ENCODE results near the gene SMIM45.

SMIM45 gene

DNA sequence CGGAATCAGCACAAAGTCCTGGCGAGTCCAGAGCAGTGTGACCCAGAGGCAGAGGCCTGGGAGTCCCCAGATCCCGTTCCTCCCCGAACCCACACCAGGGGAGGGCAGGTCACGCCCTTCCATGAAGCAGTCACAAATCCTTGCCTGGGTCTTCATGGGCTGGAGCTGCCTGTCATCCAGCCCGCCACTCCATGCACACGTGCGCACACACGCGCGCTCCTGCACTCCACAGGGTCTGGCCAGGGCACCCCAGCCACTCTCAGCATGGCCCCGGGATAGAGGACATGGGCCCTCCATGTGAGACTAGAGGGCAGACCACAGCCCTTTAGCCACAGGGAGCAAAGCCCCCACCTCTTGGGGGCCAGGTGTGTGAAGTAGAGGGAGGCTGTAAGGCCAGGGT, 19.6 kb upstream of the SMIM45 start:
- no peaks in the 10 kb centered on the region for H3K4me1 Mint-ChIP-seq (ENCODE audit: unreplicated experiment)
- H3K9me3 Mint-ChIP-seq, result no peaks in the 10 kb centered on the region
- H3K36me3 Mint-ChIP-seq, result no peaks in the 10 kb centered on the region
- TF ChIP-seq, protein P1, sequence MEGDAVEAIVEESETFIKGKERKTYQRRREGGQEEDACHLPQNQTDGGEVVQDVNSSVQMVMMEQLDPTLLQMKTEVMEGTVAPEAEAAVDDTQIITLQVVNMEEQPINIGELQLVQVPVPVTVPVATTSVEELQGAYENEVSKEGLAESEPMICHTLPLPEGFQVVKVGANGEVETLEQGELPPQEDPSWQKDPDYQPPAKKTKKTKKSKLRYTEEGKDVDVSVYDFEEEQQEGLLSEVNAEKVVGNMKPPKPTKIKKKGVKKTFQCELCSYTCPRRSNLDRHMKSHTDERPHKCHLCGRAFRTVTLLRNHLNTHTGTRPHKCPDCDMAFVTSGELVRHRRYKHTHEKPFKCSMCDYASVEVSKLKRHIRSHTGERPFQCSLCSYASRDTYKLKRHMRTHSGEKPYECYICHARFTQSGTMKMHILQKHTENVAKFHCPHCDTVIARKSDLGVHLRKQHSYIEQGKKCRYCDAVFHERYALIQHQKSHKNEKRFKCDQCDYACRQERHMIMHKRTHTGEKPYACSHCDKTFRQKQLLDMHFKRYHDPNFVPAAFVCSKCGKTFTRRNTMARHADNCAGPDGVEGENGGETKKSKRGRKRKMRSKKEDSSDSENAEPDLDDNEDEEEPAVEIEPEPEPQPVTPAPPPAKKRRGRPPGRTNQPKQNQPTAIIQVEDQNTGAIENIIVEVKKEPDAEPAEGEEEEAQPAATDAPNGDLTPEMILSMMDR (conservative IDR thresholded peaks at IDR 0.05), result no peak
- no peak overlapping the region for H3K4me3 Mint-ChIP-seq
- H3K27ac Mint-ChIP-seq, result no peak overlapping the region
- DNase-seq (ENCODE audit: extremely low spot score, unreplicated experiment), result no peak
- H3K27me3 Mint-ChIP-seq, result peaks cover 9% of the 10 kb centered on the region

DNA sequence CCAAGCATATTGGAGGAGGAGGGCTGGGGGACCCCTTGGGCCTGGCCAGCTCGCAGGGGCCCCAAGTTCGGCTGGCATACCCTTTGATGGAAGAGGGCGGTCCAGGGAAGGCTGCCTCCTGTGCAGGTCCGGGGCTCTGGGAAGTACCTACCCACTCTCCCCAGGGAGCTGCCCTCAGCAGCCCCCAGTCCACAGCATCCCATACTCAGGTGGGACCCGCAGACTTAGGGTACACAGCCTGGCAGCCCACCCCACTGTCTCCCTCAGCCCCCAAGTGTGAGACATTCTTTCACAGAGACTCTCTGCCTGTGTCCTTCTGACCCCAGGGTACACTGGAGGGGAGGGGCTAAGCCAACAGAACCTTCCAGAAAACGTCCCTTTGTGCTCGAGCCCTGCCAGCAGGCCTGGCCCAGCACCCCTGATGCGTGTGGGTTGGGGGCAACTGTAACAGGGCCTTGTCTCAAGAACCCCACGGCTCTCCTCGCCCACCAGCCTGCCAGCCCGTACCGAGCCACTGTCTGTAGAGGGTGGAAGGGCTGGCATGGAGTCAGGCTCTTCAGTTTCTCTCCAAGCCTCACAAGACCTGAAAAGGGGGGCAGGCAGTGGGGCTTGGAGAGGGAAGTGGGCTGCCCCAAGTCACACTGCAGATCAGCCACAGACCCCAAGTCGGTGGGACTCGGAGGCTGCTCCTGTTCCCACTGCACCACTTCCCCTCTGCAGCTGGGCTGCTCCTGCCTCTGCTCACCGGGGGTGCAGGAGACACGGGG, 18.4 kb upstream of the SMIM45 start:
- TF ChIP-seq, protein P1 (conservative IDR thresholded peaks at IDR 0.05), result no peak
- Mint-ChIP-seq H3K27ac (no peak overlapping the region), H3K27me3 (no peaks in the 10 kb centered on the region), H3K9me3 (no peaks in the 10 kb centered on the region), H3K4me3 (no peak overlapping the region), H3K4me1 (ENCODE audit: unreplicated experiment) (no peaks in the 10 kb centered on the region), H3K36me3 (no peaks in the 10 kb centered on the region)
- no peak for DNase-seq (ENCODE audit: extremely low spot score, unreplicated experiment)

DNA sequence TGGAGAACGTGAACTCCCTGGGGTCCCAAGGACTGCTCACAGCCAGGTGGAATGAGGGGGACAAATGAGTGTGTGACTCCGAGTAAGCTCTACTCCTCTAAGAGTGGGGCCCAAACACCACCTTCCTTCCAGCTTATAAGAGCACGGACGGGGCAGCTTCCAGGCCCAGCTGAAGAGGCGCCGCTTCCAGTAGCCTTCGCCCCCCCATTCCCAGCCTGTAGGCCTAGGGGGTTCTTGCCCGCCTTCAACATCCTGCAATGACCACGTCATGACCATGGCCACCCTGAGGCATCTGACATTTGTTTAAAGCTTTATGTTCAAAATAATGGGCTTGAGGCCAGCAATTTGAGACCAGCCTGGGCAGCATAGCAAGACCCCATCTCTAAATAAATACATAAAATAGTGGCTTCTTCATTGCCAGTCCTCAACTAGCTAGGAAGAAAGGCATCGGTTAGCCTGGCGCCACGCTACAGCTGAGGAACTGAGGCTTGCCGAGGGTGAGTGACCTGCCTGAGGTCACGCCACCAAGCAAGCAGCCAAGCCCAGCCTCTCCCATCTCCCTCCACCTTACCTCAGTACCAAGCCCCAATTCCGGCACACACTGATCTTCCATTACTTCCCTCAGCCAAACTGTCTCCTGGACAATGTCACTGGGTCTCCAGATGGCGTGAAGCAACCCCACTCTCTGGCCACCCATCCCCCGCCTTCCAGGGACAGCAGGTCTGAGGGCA, 17.5 kb upstream of the SMIM45 start:
- H3K36me3 Mint-ChIP-seq, result no peaks in the 10 kb centered on the region
- TF ChIP-seq, protein P1 (conservative IDR thresholded peaks at IDR 0.05), result no peak
- no peak overlapping the region for H3K4me3 Mint-ChIP-seq

DNA sequence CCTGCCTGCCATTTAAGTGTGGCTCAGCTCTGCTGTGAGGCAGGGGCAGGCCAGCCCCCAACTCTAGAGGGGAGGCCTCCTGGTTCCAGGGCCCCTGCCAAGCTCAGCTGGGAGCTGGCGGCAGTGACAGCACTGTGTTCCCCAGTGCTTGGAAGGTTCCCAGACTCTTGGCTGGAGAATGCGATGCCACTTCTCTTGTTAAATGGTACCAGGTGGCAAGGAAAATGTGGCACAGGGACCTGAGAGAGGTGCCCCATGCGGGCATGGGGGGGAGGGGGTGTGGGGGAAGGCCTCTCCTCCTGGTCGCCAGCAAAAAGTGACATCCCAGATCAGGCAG, 17.0 kb upstream of the SMIM45 start:
- Mint-ChIP-seq H3K4me3 (no peak overlapping the region), H3K36me3 (peaks cover 2% of the 10 kb centered on the region), H3K27me3 (no peaks in the 10 kb centered on the region), H3K27ac (no peak overlapping the region), H3K9me3 (no peaks in the 10 kb centered on the region), H3K4me1 (ENCODE audit: unreplicated experiment) (peaks cover 3% of the 10 kb centered on the region)
- no peak for DNase-seq (ENCODE audit: extremely low spot score, unreplicated experiment)
- TF ChIP-seq, protein P1 (conservative IDR thresholded peaks at IDR 0.05), result no peak

More for the DNA sequence above, 17.5 kb upstream of the SMIM45 start:
- DNase-seq (ENCODE audit: extremely low spot score, unreplicated experiment), result no peak
- Mint-ChIP-seq H3K27me3 (no peaks in the 10 kb centered on the region), H3K27ac (no peak overlapping the region), H3K4me1 (ENCODE audit: unreplicated experiment) (no peaks in the 10 kb centered on the region), H3K9me3 (no peaks in the 10 kb centered on the region)

DNA sequence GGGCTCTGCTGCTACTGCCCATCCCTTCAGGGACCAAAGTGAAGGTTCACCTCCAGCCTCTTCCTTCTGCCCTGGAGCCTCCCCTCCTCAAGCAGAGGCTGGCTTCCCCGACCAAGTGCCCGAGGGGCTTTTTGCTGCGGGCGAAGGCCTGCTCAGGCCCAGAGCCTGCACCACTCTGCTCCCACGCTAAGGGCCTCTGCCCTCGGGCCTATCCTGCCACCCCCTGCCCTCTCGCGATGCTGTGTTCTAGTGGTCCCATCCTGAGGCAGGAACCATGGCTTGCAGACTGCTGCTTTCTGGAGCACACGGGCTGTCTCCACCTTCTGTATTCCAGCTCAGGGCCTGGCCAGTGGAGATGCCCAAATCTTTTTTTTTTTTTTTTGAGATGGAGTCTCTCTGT, 16.4 kb upstream of the SMIM45 start:
- no peaks in the 10 kb centered on the region for H3K27me3 Mint-ChIP-seq
- peaks cover 5% of the 10 kb centered on the region for H3K36me3 Mint-ChIP-seq
- no peak overlapping the region for H3K27ac Mint-ChIP-seq
- TF ChIP-seq, protein P1 (conservative IDR thresholded peaks at IDR 0.05), result no peak
- H3K4me1 Mint-ChIP-seq (ENCODE audit: unreplicated experiment), result peaks cover 6% of the 10 kb centered on the region
- no peaks in the 10 kb centered on the region for H3K9me3 Mint-ChIP-seq
- no peak for DNase-seq (ENCODE audit: extremely low spot score, unreplicated experiment)
- H3K4me3 Mint-ChIP-seq, result no peak overlapping the region

Measured in type B pancreatic cell (in vitro differentiated cells).